ENCODE data around the gene RASSF10.
A peak's percentile ranks its signal among the peaks of the same experiment; 100 is the strongest.

RASSF10 gene

DNA sequence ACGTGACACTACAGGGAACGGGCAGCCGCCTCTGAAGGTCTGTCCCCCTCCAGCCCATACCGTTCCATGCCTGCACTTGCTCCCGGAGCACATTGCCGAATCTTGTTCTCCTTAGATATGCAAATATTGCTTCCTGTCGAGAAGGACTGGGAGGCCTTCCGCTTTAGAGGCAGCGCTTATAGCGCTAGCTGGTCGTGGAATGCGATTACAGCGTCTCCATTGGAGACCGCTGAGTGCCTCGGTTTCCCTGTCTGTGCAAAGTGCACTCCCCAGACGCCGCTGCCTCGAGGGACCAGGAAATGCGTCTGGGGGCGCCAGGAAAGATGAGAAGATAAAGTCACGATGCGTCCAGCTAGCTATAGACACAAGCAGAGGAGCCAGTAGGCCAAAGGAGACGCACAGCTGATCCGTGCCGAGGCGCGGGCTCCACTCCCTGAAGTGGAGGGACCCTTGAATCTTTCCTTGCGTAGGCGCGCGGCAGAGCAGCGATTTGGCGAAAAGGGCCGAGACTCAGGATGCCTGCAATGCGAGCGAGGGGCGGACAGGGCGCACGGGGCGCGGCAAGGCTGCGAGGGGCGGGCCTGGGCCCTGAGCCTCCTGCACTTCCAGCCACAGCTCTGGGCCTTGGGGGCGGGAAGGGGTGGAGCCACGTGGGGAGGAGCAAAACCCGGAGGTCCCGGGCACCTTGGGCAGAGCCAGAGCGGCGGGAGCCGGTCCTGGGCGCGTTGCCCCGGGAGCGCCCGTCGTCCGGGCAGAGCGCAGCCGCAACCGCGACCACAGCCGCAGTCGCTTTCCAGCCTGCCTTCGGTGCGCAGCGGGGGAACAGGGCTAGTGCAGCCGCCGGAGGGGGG lies at the start of gene RASSF10:
TSS of gene RASSF10 (plus strand) at position 692 of the 851 bp plus-strand sequence. CDS start 261 bp downstream, outside the sequence.
- no peak for DNase-seq (ENCODE audit: low spot score)

DNA sequence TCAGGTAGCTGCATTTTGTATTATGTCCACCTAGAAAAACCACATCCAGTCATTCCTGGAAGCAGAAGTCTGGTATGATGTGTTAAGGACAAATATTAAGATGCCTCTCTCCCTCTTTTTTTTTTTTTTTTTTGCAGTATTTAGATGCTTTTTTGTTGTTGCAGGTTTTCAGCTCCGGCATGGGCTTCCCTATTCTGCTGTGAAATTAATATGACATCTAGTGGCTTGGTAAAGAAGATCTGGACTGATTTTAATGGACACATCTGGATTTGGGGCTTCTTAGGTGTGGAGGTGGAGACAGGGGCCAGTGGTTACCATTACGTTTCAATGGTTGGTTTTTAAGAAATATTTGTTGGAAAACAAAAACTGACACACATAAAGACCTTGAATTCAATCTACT lies 47.5 kb upstream of the RASSF10 start:
- no peak for DNase-seq (ENCODE audit: low spot score)

DNA sequence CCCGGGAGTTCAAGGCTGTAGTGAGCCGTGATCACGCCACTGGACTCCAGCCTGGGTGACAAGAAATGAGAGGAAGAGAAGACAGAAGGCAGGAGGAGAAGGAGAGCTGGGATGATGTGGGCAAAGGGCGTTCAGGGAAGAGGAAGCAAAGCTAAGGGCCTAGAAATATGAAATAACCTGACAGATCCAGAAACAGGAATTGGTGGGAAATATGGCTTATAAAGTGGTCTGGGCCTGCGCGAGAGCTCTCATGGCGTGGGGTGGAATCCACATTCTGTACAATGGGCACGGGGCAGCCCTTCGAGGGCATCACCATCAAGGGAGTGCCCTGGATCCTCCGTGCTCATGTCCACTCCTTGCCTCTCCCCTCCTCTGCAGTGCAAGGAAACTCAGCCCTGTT lies 46.8 kb upstream of the RASSF10 start:
- no peak for DNase-seq (ENCODE audit: low spot score)

DNA sequence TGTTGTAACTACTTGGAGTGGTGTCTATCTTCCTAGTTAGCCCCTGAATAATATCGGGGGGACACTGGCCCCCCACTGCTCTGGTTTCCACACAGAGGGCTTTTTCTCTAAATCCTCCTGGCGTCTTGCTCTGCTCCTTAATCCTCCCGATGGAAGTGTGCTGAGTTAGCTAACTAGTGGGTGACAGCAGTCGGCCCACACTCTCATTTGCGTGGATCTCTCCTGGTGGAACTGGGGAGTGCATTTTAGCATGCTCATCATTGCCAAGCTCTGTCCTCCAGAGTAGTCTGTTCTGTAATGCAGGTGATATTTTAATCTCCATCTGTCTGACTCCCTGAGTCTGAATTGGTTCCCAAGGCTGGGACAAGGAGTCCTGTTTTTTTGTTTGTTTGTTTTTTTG lies 46.1 kb upstream of the RASSF10 start:
- no peak for DNase-seq (ENCODE audit: low spot score)

DNA sequence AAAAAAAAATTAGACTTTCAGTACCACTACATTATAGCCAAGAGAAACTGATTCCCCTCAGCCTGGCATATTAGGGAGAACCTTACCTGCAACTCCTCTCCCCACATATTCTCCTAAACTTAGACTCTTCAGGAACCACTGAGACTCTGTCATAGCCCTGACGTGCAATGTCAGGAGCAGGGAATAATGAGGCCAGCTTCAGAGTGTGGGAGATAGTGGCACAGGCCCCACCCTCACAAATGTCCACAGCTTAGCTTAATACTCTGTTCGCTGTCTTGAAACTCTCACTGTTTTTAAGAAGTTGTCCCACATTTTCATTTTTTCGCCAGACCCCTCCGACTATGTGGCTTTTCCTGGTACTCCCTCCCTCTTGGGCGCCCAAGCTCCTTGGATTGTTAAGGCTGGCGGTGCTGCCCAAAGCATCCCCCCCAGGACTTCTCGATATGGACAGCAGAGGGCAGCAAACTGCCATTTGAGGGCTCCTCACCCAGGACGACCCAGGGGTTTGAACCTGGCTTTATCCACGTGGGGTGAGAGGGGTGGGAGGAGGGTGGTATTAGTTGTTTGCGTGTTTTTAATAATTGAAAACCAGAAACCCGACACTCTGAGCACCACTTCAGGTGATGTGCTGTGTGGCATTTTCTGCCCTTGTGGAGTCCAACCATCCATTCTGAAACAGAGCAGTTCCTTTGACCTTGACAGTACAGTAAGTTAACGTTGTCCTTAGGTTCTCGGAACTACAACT lies 45.2 kb upstream of the RASSF10 start:
- DNase-seq (ENCODE audit: low spot score), result peak; percentile 67

DNA sequence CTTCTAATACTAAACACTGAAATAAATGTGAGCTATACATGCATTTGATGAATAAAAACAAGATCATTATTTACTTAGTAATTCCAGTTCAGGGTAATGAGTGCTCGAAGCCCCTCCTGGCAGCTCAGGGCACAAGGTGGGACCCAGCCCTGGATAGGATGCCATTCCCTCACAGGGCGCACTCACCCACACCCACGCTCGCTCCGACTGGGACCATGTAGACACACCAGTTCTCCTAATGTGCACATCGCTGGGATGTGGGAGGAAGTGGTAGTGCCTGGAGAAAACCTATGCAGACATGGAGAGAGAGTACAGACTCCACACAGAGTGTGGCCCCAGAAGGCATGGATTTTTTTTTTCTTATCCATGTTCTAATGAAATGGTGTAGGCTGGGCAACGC lies 44.5 kb upstream of the RASSF10 start:
- DNase-seq (ENCODE audit: low spot score), result no peak

DNA sequence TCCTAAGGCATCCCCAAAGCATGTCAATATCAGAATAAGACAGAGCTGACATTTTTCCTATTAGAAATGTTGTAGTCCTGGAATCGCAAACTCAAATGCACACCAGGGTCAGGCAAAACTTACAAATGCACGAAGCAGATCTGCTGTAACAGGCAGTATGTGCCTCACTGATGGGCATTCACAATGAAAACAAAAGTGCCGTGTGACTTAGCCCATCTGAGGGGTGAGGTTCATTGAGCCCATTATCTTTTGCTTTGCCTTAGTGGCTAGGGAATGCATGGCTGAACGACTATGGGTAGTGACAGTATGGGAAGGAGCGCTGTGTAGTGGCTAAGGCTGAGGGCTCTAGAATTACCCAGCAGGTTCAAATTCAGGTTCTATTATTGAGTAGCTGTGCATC lies 43.1 kb upstream of the RASSF10 start:
- DNase-seq (ENCODE audit: low spot score), result no peak

DNA sequence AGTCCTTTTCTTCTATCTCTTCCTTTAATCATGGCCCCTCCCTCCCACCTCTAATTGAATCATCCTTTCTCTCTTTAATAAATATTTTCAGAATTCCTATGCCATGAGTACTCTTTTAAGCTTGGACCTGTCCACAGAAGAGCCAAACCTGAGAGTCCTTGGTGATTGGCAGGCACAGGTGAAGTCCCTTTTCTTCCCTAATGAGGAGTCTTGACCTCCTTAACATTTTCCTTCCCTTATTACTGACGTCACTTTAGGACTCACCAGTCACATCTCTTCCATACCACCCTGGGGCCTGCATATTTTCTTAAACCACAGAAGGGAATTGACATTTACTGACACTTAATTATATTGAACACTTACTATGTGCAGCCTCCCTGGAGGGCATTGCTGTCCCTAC lies 41.0 kb upstream of the RASSF10 start:
- no peak for DNase-seq (ENCODE audit: low spot score)

DNA sequence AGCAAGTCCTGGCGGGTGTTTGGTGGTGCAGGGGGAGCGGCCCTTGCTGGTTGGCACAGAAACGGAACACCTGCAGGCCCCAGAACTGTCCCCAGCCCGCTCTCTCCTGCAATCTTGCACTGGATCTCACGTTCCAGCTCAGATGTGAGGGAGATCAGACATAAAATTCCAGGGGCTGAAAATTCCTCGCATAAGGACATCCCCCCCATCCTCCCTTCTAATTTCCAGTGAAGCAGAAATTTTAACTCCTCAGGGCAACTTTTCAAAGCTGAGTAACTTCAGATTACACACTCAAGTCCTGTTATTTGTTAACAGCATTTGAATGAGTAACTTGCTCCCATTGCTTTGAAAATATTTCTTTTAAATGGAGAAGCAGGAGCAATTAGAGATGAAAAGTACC lies 40.3 kb upstream of the RASSF10 start:
- no peak for DNase-seq (ENCODE audit: low spot score)

DNA sequence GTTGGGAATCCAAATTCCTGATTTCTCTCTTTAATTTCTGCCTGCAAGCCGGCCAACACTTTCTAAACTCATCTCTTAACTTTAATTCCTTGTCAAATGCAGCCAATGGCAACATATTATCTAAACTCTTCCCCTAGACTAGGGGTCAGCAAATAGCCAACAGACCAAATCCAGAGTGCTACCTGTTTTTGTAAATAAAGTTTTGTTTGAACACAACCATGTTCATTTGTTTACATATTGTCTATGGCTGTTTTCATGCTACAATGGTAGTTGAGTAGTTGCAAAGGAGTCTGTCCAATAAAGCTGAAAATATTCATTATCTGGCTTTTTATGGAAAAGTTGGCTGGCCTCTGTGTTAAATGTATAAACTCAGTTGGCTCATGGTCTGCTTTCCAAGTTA lies 37.2 kb upstream of the RASSF10 start:
- DNase-seq (ENCODE audit: low spot score), result no peak

DNA sequence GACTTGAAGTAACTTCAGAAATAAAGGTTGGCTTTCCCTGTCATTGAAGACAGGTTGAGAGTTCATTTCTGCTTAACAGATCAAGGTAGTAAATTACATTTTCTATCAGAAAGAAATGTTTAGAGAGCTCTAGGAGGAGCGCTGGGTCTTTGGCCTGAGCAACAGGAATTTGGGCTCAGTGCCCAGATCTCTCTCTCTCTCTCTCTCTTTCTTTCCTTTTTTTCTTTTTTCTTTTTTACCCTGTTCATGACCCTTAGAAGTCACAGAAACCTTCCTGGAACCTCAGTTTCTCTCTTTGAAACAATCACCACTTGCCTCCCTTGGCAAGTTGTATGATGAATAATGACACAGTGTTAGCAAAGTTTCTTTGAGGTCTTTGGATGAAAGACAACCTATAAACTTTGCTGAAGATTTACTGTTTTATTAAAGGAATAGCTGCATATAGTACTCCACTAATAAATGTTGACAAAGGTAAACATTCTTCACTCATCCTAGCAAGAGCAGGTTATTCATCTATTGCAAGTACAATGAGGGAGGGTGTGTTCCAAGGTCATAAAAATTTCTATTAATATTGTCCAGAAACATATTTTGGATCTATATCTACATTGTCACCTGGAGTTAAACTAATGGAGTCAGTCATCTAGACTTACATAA lies 35.5 kb upstream of the RASSF10 start:
- DNase-seq (ENCODE audit: low spot score), result no peak

DNA sequence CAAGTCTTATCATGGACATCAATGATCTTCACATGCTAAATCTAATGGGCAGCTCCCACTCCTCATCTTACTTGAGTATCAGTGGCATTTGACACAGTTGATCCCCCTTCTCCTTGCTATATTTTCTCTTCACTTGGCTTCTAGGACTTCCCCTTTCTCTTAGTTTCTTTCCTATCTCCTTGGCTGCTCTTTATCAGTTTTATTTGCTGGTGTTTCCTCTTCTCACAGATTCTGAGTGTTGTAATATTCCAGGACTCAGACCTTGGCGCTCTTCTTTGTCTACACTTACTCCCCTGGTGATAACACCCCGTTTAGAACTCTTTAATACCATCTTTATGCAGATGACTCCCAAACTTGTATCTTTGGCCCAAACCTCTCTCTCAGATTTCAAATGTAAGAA lies 33.9 kb upstream of the RASSF10 start:
- DNase-seq (ENCODE audit: low spot score), result no peak

DNA sequence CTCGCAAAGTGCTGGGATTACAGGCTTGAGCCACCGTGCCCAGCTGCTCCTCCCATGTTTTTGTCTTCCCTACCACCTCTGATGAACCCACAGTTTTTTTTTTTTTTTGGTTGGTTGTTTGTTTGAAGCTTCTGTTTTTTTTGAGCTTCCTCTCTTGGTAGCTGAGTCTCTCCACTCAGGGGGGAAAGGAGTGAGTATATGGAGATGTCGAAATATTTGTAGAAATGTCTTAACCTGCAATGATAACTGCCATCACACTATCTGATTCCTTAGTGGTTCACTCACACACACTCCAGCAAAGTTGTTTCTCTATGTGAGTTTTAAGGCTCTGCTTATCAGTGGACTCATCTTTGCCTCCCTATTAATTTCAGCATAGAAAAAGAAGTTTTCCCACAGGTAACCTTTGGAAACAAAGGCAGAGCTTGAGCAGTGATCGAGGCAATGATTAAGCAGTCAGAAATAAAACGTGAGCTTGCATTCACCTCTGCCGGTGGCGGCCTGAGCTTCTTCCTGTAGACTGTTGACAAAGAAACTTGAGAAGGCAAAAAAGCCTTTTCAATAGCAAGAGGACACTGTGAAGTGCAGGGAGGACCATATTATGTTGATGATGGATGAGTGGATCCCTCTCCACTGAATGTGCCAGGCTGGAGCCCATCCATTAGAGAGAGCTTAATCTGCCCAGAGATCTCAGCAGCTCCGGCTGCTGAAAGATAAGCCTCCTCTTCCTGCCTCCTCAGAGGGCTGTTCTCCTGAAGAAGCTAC lies 29.0 kb upstream of the RASSF10 start:
- DNase-seq (ENCODE audit: low spot score), result no peak

DNA sequence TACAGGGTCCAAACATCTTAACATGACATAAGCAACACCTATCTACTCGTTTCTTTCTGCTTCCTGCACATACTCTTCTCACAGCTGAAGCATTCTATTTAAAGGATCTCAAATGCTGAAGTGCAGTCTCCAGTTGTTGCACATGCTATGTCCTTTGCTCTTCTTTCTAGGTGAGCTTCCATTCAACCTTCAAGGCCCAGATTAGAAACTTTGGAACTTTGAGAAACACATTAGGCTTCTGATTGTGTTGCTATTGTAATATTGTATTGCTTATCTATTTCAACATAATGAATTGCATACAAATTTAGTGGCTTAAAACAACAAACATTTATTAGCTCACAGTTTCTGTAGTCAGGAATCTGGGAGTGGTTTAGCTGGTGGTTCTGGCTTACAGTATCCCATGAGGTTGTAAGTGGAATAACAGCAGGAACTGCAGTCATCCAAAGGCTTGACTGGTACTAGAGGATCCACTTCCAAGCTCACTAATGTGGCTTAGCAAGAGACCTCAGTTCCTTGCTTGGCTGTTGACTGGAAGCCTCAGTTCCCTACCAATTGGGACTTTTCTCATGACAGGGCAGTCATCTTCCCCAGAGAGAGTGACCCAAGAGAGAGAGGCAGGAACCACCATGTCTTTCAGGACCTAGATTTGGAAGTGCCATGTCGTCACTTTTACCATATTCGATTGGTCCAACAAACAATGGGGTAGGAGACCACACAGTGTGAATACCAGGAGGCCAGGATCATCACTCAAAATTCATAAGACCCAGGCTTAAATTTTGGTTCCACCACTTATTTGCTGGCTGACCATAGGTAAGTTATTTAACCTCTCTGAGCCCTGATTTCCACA lies 27.2 kb upstream of the RASSF10 start:
- DNase-seq (ENCODE audit: low spot score), result no peak

DNA sequence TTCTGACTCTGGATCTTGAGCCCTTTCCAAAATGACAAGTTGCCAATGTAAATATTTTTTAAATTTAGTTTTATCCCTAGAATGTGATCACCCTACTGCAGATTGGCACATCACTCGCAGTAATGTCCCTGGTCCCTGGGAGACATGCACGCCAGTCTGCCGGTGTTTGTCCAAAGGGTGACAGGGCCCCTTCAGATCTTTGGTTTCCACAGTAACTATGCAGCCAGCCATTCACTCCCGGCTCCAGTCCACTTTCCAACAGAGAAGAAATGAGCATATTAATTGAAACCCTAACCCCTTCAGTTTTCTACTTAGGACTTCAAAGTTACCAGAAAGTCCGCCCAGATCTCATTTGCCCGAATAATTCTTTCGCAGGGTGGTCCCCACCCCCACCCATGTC lies 25.8 kb upstream of the RASSF10 start:
- DNase-seq (ENCODE audit: low spot score), result no peak

DNA sequence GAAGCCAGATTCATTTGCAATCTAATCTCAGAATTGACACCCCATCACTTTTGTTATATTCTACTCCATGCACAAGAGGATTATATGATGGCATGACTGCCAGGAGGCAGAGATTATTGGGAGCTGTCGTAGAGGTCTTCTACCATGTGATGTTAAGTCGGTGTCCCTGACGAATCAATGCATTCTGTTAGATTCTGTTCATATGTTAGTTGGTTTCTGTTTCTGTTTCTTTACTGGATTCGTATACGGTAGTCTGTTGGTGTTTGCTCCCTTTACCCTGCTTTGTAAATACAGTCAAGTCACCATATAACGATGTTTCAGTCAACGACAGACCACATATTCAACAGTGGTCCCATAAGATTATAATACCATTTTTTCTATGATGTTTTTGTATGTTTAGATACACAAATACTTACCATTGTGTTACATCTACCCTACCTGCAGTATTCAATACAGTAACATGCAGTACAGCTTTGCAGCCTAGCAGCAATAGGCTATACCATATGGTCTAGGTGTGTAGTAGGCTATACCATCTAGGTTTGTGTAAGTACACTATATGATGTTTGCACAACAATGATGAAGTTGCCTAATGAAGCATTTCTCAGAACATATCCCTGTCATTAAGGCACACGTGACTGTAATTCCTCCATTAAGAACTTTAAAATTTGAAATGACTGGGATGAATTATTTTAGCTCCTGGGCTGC lies 22.8 kb upstream of the RASSF10 start:
- DNase-seq (ENCODE audit: low spot score), result no peak

DNA sequence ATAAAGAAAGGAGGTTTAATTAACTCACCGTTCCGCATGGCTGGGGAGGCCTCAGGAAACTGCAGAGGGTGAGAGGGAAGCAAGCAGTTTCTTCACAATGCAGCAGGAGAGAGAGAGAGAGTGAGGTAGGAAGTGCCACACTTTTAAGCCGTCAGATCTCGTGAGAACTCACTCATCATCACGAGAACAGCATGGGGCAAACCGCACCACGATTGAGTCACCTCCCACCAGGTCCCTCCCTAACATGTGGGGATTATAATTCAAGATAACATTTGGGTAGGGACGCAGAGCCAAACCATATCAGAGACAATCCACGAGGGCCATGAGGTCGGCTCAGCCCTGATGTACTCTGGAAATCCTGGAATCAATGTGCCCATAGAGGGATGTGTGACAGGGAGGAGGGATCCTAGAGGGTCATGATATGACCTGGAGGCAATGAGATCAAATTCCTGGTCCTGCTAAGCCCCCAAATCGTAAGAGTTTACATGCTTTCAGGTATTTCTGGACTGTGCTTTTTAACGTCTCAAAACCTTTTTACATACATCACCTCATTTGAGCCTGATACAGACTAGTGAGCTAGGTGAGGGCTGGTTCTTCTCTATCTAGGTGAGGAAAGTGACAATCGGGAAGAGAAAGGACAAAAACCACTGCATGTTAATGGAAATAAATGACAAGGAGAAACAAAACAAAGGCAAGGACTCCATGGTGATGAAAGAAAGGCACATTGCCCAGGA lies 19.5 kb upstream of the RASSF10 start:
- no peak for DNase-seq (ENCODE audit: low spot score)

DNA sequence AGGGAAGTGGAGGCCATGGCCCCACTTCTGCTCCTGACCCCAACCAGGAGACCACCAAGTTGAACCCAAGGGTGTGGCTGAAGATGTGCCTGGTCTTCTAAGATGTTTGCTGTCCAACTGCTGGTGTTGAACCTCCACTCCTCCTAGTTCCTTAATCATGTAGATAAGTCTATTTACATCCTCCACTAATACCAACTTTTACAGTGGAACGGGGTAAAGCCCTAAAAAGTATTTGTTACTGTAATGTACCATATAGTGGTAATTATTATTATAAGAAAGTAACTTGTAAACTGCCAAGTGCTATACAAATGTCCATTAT lies 19.0 kb upstream of the RASSF10 start:
- DNase-seq (ENCODE audit: low spot score), result no peak

DNA sequence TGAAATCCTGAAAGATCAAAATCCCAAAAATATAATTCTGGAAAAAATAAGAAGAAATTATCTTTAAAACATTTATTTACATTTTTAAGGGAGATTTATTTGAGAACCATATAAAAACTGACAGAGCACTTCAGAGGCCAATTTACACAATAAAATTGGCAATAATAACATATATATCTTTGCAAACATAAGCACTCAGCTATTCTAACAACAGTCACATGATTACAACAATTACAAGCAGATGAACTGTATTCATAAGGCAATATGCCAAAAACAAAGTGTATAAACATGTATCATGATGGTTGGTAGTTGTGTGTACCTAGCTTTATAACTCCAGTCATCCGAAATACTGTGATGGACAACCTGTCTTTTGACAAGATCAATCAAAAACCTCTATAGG lies 17.7 kb upstream of the RASSF10 start:
- no peak for DNase-seq (ENCODE audit: low spot score)

DNA sequence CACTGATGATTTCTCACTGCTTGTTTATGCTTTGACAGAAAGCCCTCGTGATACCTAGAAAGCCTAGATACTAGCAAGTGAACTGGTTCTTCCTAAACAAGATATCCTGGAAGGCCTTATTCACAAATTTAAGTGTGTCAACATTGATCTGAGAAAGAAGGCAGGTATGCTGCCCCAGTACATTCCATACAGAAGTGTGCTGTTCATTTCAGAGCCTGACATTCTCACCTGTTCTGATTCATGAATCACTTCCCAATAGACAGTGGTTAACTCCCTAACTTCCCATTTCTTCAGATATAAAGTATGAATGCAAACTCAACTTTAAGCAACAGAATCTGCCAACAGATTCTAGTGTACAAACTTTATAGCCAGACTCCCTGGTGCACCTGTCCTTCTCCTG lies 15.5 kb upstream of the RASSF10 start:
- no peak for DNase-seq (ENCODE audit: low spot score)
